ENCODE data around the gene IQCE.

GRCh38 chr7:2628891-2629290, 70.1 kb downstream of the IQCE start:
- no peak for TF ChIP-seq CTCF (IDR thresholded peaks at IDR 0.05)
- no peak for TF ChIP-seq POLR2AphosphoS5 (IDR thresholded peaks at IDR 0.05; ENCODE audit: insufficient read depth in 1 of 2, low read depth in 1 of 2)
- TF ChIP-seq POLR2A (IDR thresholded peaks at IDR 0.05), result no peak
